PFSK-1 (cell line): ENCODE results near the gene BICD1.

Experiments
- FOXP2 ChIP-seq: optimal IDR thresholded peaks from 2 replicates; pipeline ENCODE3; 2011; ENCODE audit warnings: borderline replicate concordance, control low read depth, inconsistent platforms; ENCODE audit not compliant: insufficient read depth; ENCODE audit errors: extremely low read length, extremely low read depth
- POLR2AphosphoS5 ChIP-seq: IDR thresholded peaks from 2 replicates; pipeline ENCODE4 v1.6.1; 2012; ENCODE audit warnings: low read depth, mild to moderate bottlenecking, control low read depth, low read length, moderate library complexity
- REST ChIP-seq, 2 experiments: IDR thresholded peaks; 2 replicates each; pipeline versions ENCODE4 v1.6.1 to v1.8.0; 2011 to 2012; ENCODE audit warnings: low read depth in 2 of 2, low read length in 2 of 2, control low read depth in 1 of 2, inconsistent platforms in 1 of 2, mild to moderate bottlenecking in 1 of 2, moderate library complexity in 1 of 2; ENCODE audit not compliant: insufficient read depth in 1 of 2
- SIN3A ChIP-seq: IDR thresholded peaks from 2 replicates; pipeline ENCODE4 v1.6.1; 2012; ENCODE audit warnings: mild to moderate bottlenecking, low read length, moderate library complexity, borderline replicate concordance; ENCODE audit not compliant: insufficient read depth
- TAF1 ChIP-seq: IDR thresholded peaks from 2 replicates; pipeline ENCODE4 v1.6.1; 2012; ENCODE audit warnings: low read length, control low read depth, borderline replicate concordance; ENCODE audit not compliant: insufficient read depth

The BICD1 gene

DNA sequence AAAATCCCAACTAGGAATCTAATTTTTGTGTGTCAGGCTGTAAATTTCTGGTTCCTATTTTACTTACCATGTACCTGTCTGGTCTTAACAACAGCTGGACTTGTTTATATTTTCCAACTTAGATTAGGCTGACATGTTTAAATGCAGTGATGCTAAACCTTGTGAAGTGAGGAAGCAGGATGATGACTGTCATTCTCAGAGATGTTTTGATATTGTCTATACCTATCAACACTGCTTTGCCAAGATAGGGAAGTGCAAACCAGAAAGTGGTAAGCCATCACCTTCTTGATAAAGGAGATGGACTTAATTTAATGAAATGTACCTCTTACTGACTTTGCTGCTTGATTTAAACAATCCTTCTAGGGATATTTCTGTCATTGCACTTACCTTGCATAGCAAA lies 2.1 kb downstream of the BICD1 start:
- TF ChIP-seq REST (IDR thresholded peaks at IDR 0.05; ENCODE audit: insufficient read depth in 1 of 2, low read depth in 2 of 2, low read length in 2 of 2) (no peak), POLR2AphosphoS5 (no peak), TAF1 (no peak), FOXP2 (no peak), SIN3A (no peak)

GRCh38 chr12:32110417-32110816 lies 3.8 kb downstream of the BICD1 start:
- no peak for TF ChIP-seq REST (IDR thresholded peaks at IDR 0.05; ENCODE audit: insufficient read depth in 1 of 2, low read depth in 2 of 2, low read length in 2 of 2)
- no peak for TF ChIP-seq SIN3A
- TF ChIP-seq TAF1 = no peak
- no peak for TF ChIP-seq POLR2AphosphoS5
- no peak for TF ChIP-seq FOXP2

GRCh38 chr12:32110942-32111341 lies 4.3 kb downstream of the BICD1 start:
- TF ChIP-seq TAF1 = no peak
- TF ChIP-seq FOXP2 = no peak
- no peak for TF ChIP-seq SIN3A
- TF ChIP-seq POLR2AphosphoS5 = no peak
- TF ChIP-seq REST (IDR thresholded peaks at IDR 0.05; ENCODE audit: insufficient read depth in 1 of 2, low read depth in 2 of 2, low read length in 2 of 2) = no peak

DNA sequence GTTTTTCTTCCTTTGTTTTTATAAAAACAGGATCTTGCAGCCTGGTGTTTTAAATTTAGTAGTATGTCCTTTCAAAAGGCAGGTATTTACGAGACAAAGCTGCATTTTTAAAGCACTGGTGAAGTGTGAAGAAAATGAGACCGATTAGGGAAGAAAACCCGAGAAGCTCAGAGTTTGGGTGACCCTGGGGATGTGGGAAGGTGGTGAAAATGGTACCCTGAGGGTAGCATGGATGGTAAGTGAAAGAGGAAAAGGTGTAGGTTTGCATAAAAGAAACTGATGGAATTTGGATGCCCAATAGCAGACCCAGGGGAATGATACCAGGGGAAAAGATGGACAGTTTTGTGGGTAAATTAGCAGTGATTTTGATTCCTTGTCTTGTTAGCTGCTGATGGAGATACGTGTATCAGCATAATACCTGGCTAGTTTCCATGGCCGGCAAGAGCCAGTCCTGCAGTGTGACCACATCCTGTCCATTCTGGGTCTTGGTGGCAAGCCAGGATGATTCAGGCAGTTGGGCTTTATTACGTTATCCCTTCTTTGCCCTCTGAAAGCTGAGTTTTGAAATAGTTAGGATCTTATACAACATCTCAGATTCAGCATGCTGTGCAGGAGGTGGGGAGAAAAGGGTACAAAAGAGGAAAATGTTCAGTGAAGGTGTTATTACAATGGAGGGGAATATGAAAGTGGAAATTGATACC lies 8.9 kb downstream of the BICD1 start:
- TF ChIP-seq REST (IDR thresholded peaks at IDR 0.05; ENCODE audit: insufficient read depth in 1 of 2, low read depth in 2 of 2, low read length in 2 of 2) (0 out of 4 replicates have a peak, but pooled peaks of 1 of the 2 experiments have one; percentile 27), FOXP2 (no peak), POLR2AphosphoS5 (no peak), TAF1 (no peak), SIN3A (no peak)
